ENCODE data around the gene HRH3.

Gene HRH3

GRCh38 chr20:62174870-62175624, 45.0 kb downstream of the HRH3 start:
- no peak for DNase-seq

GRCh38 chr20:62174021-62174804, 45.9 kb downstream of the HRH3 start:
- DNase-seq, result no peak

- no peak for DNase-seq
These were observed 47.4 kb downstream of the HRH3 start for GRCh38 chr20:62172666-62173065.

- DNase-seq, result no peak
These were observed 48.8 kb downstream of the HRH3 start for GRCh38 chr20:62171245-62171644.

- DNase-seq, result no peak
These were observed 49.5 kb downstream of the HRH3 start for GRCh38 chr20:62170536-62170935.

GRCh38 chr20:62168890-62169435, 51.1 kb downstream of the HRH3 start:
- DNase-seq, result no peak

GRCh38 chr20:62168061-62168460, 52.0 kb downstream of the HRH3 start:
- DNase-seq, result no peak

- no peak for DNase-seq
These were observed 52.6 kb downstream of the HRH3 start for GRCh38 chr20:62167474-62167873.

GRCh38 chr20:62165762-62166399, 54.2 kb downstream of the HRH3 start:
- no peak for DNase-seq

All from fibroblast of skin of right biceps (primary cell).